ENCODE results near the gene SPATA33.

SPATA33 gene

GRCh38 chr16:89709716-89710432 lies 52.2 kb downstream of the SPATA33 start:
- DNase-seq (ENCODE audit: low spot score), result no peak

- DNase-seq (ENCODE audit: low spot score), result no peak
These were observed 53.3 kb downstream of the SPATA33 start for GRCh38 chr16:89710709-89711564.

GRCh38 chr16:89711601-89712273 lies 54.1 kb downstream of the SPATA33 start:
- no peak for DNase-seq (ENCODE audit: low spot score)

GRCh38 chr16:89712274-89712781 lies 54.7 kb downstream of the SPATA33 start:
- DNase-seq (ENCODE audit: low spot score), result no peak

GRCh38 chr16:89716493-89716892 lies 58.9 kb downstream of the SPATA33 start:
- DNase-seq (ENCODE audit: low spot score), result no peak

GRCh38 chr16:89716916-89717687 lies 59.5 kb downstream of the SPATA33 start:
- DNase-seq (ENCODE audit: low spot score), result no peak

- DNase-seq (ENCODE audit: low spot score), result no peak
These were observed 60.3 kb downstream of the SPATA33 start for GRCh38 chr16:89717688-89718505.

All from left forelimb (tissue), 1 donor.